ENCODE data around the gene SON. TPM values are rescaled to one million over a fixed set of nuclear protein-coding genes. Genes with fewer than 3 reads are reported as not detected.

SON gene
- total and polyA plus RNA-seq, 2 of the 4 experiments (the other 2 are of a cell fraction), result 81.6 to 146 TPM

DNA sequence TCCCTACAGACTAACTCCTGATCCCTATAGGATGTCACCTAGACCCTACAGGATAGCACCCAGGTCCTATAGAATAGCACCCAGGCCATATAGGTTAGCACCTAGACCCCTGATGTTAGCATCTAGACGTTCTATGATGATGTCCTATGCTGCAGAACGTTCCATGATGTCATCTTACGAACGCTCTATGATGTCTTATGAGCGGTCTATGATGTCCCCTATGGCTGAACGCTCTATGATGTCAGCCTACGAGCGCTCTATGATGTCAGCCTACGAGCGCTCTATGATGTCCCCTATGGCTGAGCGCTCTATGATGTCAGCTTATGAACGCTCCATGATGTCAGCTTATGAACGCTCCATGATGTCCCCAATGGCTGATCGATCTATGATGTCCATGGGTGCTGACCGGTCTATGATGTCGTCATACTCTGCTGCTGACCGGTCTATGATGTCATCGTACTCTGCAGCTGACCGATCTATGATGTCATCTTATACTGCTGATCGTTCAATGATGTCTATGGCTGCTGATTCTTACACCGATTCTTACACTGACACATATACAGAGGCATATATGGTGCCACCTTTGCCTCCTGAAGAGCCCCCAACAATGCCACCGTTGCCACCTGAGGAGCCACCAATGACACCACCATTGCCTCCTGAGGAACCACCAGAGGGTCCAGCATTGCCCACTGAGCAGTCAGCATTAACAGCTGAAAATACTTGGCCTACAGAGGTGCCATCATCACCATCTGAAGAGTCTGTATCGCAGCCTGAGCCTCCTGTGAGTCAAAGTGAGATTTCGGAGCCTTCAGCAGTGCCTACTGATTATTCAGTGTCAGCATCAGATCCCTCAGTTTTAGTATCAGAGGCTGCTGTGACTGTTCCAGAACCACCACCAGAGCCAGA, 9.5 kb downstream of the SON start:
- Histone ChIP-seq H3K4ac (ENCODE audit: low read depth, low read length) (no peak overlapping the region), H2AK5ac (ENCODE audit: low read depth, low read length) (no peak overlapping the region), H3K14ac (replicated peaks; ENCODE audit: low read depth, low read length) (no peak overlapping the region), H3K9me3 (ENCODE audit: control insufficient read depth, insufficient read depth, low read length) (no peaks in the 10 kb centered on the region), H4K8ac (ENCODE audit: low read depth in 2 of 2, low read length in 2 of 2) (no peak overlapping the region), H4K20me1 (ENCODE audit: insufficient read depth, low read length) (peaks cover 92% of the 10 kb centered on the region), H3K56ac (ENCODE audit: extremely low read depth, insufficient read depth, low read length) (no peak overlapping the region), H2BK120ac (ENCODE audit: low read depth, low read length) (no peak overlapping the region), H3K4me1 (ENCODE audit: control insufficient read depth, insufficient read depth, low read length) (no peaks in the 10 kb centered on the region), H2BK20ac (ENCODE audit: low read depth, low read length) (no peak overlapping the region), H3K4me2 (ENCODE audit: low read depth, low read length) (no peak overlapping the region), H3K9me1 (ENCODE audit: insufficient read depth, low read length) (peaks cover 19% of the 10 kb centered on the region), H3K36me3 (ENCODE audit: control insufficient read depth, insufficient read depth, low read length) (peaks cover 66% of the 10 kb centered on the region), H2BK5ac (ENCODE audit: low read depth, low read length, poor library complexity, severe bottlenecking) (no peak overlapping the region), H3K4me3 (ENCODE audit: insufficient read depth, low read depth, low read length) (no peak overlapping the region), H3K79me1 (ENCODE audit: low read depth in 1 of 2, low read length in 2 of 2) (peaks cover 37 to 65% of the 10 kb centered on the region in 2 experiments), H3K27ac (ENCODE audit: insufficient read depth, low read length) (no peak overlapping the region), H2BK15ac (ENCODE audit: low read depth, low read length) (no peak overlapping the region), H2AFZ (replicated peaks; ENCODE audit: low read length, poor library complexity) (no peak overlapping the region), H2AK9ac (replicated peaks; ENCODE audit: low read depth, low read length, poor library complexity) (peak overlapping the region; percentile 5), H3K27me3 (ENCODE audit: control insufficient read depth, insufficient read depth, low read length) (no peaks in the 10 kb centered on the region), H3K18ac (ENCODE audit: low read depth, low read length) (no peak overlapping the region), H4K91ac (ENCODE audit: insufficient read depth, low read depth, low read length) (no peak overlapping the region), H4K5ac (ENCODE audit: low read depth, low read length) (no peak overlapping the region), H3K9ac (ENCODE audit: low read depth, low read length) (no peak overlapping the region), H3K23ac (ENCODE audit: low read depth, low read length) (no peak overlapping the region)
- ATAC-seq (ENCODE audit: low read depth), result no peak
- in situ Hi-C loops (cut with MboI; ENCODE audit: low sequenced_read_pairs), result no loop called here
- CTCF ChIA-PET, result interaction anchor here (0.6 kb wide), 1 partner anchor 39 kb away, joined by 3 read pairs; no protein-coding TSS in a partner anchor
- POLR2A ChIA-PET (ENCODE audit: unreplicated experiment), result interaction anchor here (1.3 kb wide), 1 partner anchor 9 kb away, joined by 3 read pairs; the partner anchor contains the start of gene SON
- 97% methylated on average over 21 of the region's 24 CpGs; no CpG with 5 or more reads in 1 of the 2 experiments for WGBS, 2 experiments (ENCODE audit: extremely low coverage in 2 of 2, insufficient read length in 1 of 2)
- no TSS peak for BruUV-seq (replicated peaks)
- TF ChIP-seq FOS (IDR thresholded peaks at IDR 0.05; ENCODE audit: low read depth, low read length), result no peak
- peak; percentile 56 for TF ChIP-seq CEBPB (IDR thresholded peaks at IDR 0.05; ENCODE audit: low read depth, low read length)
- intact Hi-C loops (cut with micrococcal nuclease), result no loop called here
- dilution Hi-C loops (cut with HindIII; ENCODE audit: low sequenced_read_pairs, unreplicated experiment), result no loop called here
- DNase-seq, result peak; percentile 22

Data from IMR-90 (cell line).